Heart left ventricle (tissue), 16 donors: ENCODE data around the gene AQP2. TPM values are rescaled to one million over a fixed set of nuclear protein-coding genes. Genes with fewer than 3 reads are reported as not detected.

ENCODE experiments used
- ATAC-seq, 4 donors: fragments of 200-7000 bp; cut with Tn5 transposase; one replicate each; pipeline ENCODE4 v1.9.1; 2020 to 2022; ENCODE audit warnings: moderate library complexity in 4 of 4, mild to moderate bottlenecking in 3 of 4, moderate number of reproducible peaks in 1 of 4
- DNase-seq, 5 donors: peaks; one replicate each; pipeline ENCODE4 v3.0.0-alpha.2; 2020
- H3K27ac ChIP-seq, 12 donors: fragments of 200-600 bp; sonication (generic) in 4 of 12; one replicate each; pipeline versions ENCODE4 v1.5.0 to v1.8.0; 2016 to 2022; ENCODE audit warnings: mild to moderate bottlenecking in 2 of 12
- H3K27me3 ChIP-seq, 9 donors: fragments of 200-600 bp; sonication (generic) in 2 of 9; one replicate each; pipeline versions ENCODE4 v1.5.1 to v1.8.0; 2016 to 2022; ENCODE audit warnings: mild to moderate bottlenecking in 3 of 9
- H3K36me3 ChIP-seq, 9 donors: fragments of 200-600 bp; sonication (generic) in 2 of 9; one replicate each; pipeline versions ENCODE4 v1.5.0 to v1.8.0; 2018 to 2022; ENCODE audit warnings: mild to moderate bottlenecking in 2 of 9
- H3K4me1 ChIP-seq, 12 donors: fragments of 200-600 bp; sonication (generic) in 4 of 12; one replicate each; pipeline versions ENCODE4 v1.5.0 to v1.8.0; 2016 to 2022; ENCODE audit warnings: mild to moderate bottlenecking in 3 of 12
- H3K4me3 ChIP-seq, 12 donors: fragments of 200-600 bp; sonication (generic) in 4 of 12; one replicate each; pipeline versions ENCODE4 v1.5.0 to v1.8.0; 2017 to 2022; ENCODE audit warnings: mild to moderate bottlenecking in 9 of 12, moderate library complexity in 4 of 12
- H3K9me3 ChIP-seq, 12 donors: fragments of 200-600 bp; sonication (generic) in 4 of 12; one replicate each; pipeline versions ENCODE4 v1.5.0 to v1.8.0; 2016 to 2022; ENCODE audit warnings: mild to moderate bottlenecking in 1 of 12
- POLR2A ChIP-seq, 2 donors: fragments of 450-650 bp; IDR thresholded peaks; one replicate each; pipeline ENCODE4 v1.6.1; 2017; ENCODE audit warnings: antibody characterized with exemption in 2 of 2, mild to moderate bottlenecking in 2 of 2, moderate library complexity in 2 of 2
- WGBS, 4 donors: extraction: QIAGEN DNeasy Blood & Tissue Kit in 2 of 4; methylation state at CpG; one replicate each; pipeline versions ENCODE4 v1.1.5 to v1.1.7; 2013 to 2018; 5-methylcytosine and 5-hydroxymethylcytosine counted together
- intact Hi-C, 10 donors: fragments of 100-400 bp; cut with DNase I; formaldehyde crosslinking; loops; one replicate each; pipeline versions ENCODE4 v1.11.1 to v1.14.2; 2022
- polyA plus RNA-seq, 2 donors: library from polyadenylated mRNA; stranded (reverse); fragments of 200-250 nt; gene quantifications; one replicate each; pipeline ENCODE4 v1.2.3, GENCODE V29; 2013
- total RNA-seq, 9 donors: library from RNA; depleted of rRNA in 2 of 9; stranded (reverse); fragments of >200 nt in 2 of 9; fragmentation: NEBNext Ultra II Directional in 3 of 9; extraction: Animal tissue kit (Norgen Biotek cat#: 25700) in 3 of 9; gene quantifications; one replicate each; pipeline versions ENCODE4 v1.1.0 to v1.2.4, GENCODE V29; 2016 to 2023
- TF ChIP-seq, protein P1 (sequence below), 12 donors: fragments of 200-600 bp; sonication (generic) in 4 of 12; IDR thresholded peaks; one replicate each; pipeline versions ENCODE4 v1.5.0 to v1.8.0; 2018 to 2022; ENCODE audit warnings: antibody characterized with exemption in 12 of 12, mild to moderate bottlenecking in 5 of 12
- donor health status: ischemic (EF 13 %, LVEDD 7.1; RV severe dilation, severe dysfunction).
- donor health status: healthy with polysubstance abuse.
- donor health status: DM: no; HTN: yes; CAD: no.
- donor health status: DM: no; HTN: no; CAD: no.
- donor health status: ischemic (EF 25% LVEDD 6.9; RV normal size, moderate dysfunction).
- donor health status: ischemic (EF 25% LVEDD 5.7; RV mildly dilated, moderate dysfunction).
- donor health status: healthy.
- donor health status: DM: yes; HTN: yes; CAD: no.
- donor health status: ischemic (EF 35%, LVEDD 5.7; RV mildly dilated, moderate dysfunction).
- donor health status: nonischemic (EF 11% LVEDD 7.7; RV severe dilation, severe dysfunction).
- donor health status: DM: yes; HTN: yes; CAD: no.
- donor health status: PGD.
- donor health status: ischemic (EF 29% LVEDD 5.4; RV normal size, mild dysfunction).
- donor health status: nonischemic (EF 23%, LVEDD 6.1; RV moderate dilation, normal function).

Gene AQP2
- total and polyA plus RNA-seq, 11 donors, result not detected

DNA sequence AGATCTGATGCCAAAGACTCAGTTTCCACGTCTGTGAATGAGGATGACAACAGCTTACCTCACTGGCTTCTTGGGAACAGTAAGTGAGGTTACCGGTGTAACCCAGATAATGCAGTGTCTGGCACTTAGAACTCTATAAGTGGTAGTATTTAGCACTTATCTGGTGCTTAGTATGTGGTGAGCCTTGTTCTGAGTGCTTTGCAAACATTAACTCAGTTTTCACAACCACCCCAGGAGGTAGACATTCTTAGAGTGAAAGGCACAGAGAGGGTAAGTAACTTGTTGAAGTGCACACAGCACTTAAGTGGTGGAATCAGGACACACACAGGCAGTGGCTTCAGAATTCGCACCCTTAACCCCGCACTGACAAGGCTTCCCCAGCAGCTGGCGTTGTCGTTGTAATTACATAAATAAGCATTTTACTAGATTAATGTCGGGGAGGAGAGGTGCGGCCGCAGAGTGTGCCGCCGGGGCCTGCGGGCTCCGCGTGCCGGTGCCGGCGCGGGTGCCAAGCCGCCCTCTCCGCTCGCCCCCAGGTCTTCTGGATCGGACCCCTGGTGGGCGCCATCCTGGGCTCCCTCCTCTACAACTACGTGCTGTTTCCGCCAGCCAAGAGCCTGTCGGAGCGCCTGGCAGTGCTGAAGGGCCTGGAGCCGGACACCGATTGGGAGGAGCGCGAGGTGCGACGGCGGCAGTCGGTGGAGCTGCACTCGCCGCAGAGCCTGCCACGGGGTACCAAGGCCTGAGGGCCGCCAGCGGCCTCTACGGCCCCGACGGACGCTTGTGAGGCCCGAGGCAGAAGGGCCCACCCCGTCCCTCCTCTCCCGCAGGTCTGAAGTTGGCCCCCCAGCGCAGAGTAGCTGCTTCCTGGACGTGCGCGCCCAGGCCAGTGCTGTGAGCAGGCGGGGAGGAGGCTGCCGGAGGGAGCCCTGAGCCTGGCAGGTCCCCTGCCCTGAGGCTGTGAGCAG lies 4.6 kb downstream of the AQP2 start:
- Histone ChIP-seq H3K27ac (no peak overlapping the region), H3K4me1 (peaks cover 0 to 18% (median 1%) of the 10 kb centered on the region in 12 donors), H3K27me3 (peaks cover 0 to 68% (median 12%) of the 10 kb centered on the region in 9 donors), H3K4me3 (peak overlapping the region in 1 of 12 donors; percentile 4), H3K9me3 (no peaks in the 10 kb centered on the region), H3K36me3 (no peaks in the 10 kb centered on the region)
- ATAC-seq, result peak in 1 of 4 donors; percentile 36
- DNase-seq, result no peak
- WGBS, 4 donors, result 32 to 38% (median 34%) methylated on average over 15 to 53 of the region's 53 CpGs
- intact Hi-C loops, result loop anchor here in 2 of 10 donors (5.0 to 10.0 kb wide), 2 partner anchors 160 to 178 kb away; no protein-coding TSS in a partner anchor
- TF ChIP-seq, protein P1, sequence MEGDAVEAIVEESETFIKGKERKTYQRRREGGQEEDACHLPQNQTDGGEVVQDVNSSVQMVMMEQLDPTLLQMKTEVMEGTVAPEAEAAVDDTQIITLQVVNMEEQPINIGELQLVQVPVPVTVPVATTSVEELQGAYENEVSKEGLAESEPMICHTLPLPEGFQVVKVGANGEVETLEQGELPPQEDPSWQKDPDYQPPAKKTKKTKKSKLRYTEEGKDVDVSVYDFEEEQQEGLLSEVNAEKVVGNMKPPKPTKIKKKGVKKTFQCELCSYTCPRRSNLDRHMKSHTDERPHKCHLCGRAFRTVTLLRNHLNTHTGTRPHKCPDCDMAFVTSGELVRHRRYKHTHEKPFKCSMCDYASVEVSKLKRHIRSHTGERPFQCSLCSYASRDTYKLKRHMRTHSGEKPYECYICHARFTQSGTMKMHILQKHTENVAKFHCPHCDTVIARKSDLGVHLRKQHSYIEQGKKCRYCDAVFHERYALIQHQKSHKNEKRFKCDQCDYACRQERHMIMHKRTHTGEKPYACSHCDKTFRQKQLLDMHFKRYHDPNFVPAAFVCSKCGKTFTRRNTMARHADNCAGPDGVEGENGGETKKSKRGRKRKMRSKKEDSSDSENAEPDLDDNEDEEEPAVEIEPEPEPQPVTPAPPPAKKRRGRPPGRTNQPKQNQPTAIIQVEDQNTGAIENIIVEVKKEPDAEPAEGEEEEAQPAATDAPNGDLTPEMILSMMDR (IDR thresholded peaks at IDR 0.05), result no peak
- no peak for TF ChIP-seq POLR2A (IDR thresholded peaks at IDR 0.05)

DNA sequence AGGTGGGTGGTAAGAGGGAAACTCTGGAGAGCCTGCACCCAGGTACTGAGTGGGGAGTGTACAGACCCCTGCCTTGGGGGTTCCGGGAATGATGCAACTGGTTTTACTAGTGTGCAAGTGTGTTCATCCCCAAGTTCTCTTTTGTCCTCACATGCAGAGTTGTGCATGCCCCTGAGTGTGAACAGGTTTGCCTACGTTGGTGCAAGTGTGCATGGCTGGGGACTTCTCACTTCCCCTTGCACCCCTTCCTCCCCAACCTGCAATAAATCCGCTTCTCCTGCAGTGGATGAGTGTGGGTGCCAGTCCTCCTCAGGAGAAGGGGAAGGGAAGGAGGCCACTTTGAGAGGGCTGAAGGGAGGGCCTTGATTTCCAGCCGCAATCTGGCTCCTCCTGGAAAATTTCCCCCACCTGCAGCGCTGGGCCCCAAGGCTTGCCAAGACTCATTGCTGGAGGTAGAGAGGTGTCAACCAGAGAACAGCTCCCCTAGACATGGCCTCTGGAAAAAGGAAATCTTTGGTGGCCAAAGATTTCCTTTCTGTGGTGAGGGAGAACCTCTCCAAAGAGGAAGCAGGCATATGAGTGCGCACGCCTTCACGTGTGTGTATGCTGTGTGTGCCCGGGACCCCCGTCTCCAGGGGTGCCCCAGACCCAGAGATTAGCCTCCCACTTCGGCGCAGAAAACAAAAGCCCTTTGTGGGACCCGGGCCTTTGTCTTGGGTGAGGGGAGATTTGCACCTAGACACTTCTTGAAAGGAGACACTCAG lies 5.5 kb downstream of the AQP2 start:
- DNase-seq (no peak), ATAC-seq (no peak)
- WGBS, 4 donors, result 69 to 82% (median 75%) methylated on average over 13 of the region's 13 CpGs
- Histone ChIP-seq H3K4me1 (peaks cover 0 to 25% (median 3%) of the 10 kb centered on the region in 12 donors), H3K4me3 (no peak overlapping the region), H3K36me3 (no peaks in the 10 kb centered on the region), H3K9me3 (no peaks in the 10 kb centered on the region), H3K27ac (no peak overlapping the region), H3K27me3 (peaks cover 0 to 76% (median 19%) of the 10 kb centered on the region in 9 donors)
- intact Hi-C loops, result loop anchor here in 1 of 10 donors (10.0 kb wide), 1 partner anchor 161 kb away; no protein-coding TSS in a partner anchor
- no peak for TF ChIP-seq POLR2A (IDR thresholded peaks at IDR 0.05)
- TF ChIP-seq, protein P1 (IDR thresholded peaks at IDR 0.05), result no peak

DNA sequence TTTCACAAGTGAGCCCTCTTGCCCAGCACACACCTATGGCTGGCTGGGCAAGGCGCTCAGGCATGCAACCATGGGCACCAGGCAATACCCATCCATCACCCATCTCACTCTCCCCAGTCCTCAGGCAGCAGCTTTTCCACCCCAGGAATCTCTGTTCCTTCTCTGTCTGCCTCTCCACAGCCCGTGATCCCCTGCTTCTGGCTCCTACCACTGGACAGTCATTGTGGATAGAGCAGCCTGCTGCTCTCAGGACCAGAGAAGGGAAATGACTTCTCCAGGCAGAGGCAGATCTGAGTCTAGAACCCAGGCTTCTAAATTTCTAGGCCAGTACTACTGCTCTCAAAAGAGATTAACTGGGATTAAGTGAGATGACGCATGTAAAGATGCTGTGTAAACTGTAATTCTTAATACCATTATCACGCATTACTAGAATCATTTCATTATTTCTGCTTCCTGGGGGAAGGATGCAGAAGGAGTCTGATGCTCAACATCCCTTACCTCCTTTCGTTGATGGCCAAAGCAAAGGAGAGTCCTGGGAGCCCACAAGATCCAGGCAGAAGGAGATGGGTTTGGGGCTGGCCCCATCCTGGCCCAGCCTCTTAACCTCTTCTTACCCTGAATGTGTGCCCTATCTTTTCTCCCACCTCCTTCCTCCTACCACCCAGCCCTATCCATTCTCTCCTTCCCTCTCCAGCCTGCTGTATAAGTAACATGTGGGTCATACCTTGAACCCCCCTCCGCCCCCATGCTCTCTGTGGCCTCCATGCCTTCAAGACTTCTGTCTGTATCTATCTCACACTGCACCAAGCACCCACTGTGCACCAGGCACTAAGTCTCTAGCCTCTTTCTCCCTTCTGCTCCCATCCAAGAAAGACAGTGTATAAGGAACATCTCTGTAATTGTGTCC lies 6.4 kb downstream of the AQP2 start:
- 90 to 95% (median 92%) methylated on average over 6 of the region's 6 CpGs for WGBS, 4 donors
- H3K9me3 ChIP-seq, result no peaks in the 10 kb centered on the region
- DNase-seq (no peak), ATAC-seq (no peak)
- H3K4me1 ChIP-seq, result peaks cover 0 to 29% (median 5%) of the 10 kb centered on the region in 12 donors
- no peak overlapping the region for H3K27ac ChIP-seq
- H3K36me3 ChIP-seq, result no peaks in the 10 kb centered on the region
- intact Hi-C loops, result loop anchor here in 1 of 10 donors (10.0 kb wide), 1 partner anchor 162 kb away; no protein-coding TSS in a partner anchor
- TF ChIP-seq, protein P1 (IDR thresholded peaks at IDR 0.05), result no peak
- TF ChIP-seq POLR2A (IDR thresholded peaks at IDR 0.05), result no peak
- H3K27me3 ChIP-seq, result peaks cover 0 to 83% (median 23%) of the 10 kb centered on the region in 9 donors
- H3K4me3 ChIP-seq, result no peak overlapping the region
